ENCODE results near the gene ANK3. TPM values are rescaled to one million over a fixed set of nuclear protein-coding genes. Genes with fewer than 3 reads are reported as not detected.

The ANK3 gene
- total and polyA plus RNA-seq, 2 donors (not counting 3 experiments of a cell fraction or from before 2014, with no cell fraction given): 0.88 to 8.5 TPM

- TF ChIP-seq POLR2A (IDR thresholded peaks at IDR 0.05; ENCODE audit: low read depth, low read length) (no peak), GATA2 (IDR thresholded peaks at IDR 0.05; ENCODE audit: insufficient read depth, insufficient read length, low read depth, low read length) (no peak), EZH2 (IDR thresholded peaks at IDR 0.05; ENCODE audit: borderline replicate concordance, low read depth, low read length, severe bottlenecking) (no peak), FOS (IDR thresholded peaks at IDR 0.05; ENCODE audit: borderline replicate concordance, insufficient read depth, low read length) (no peak), POLR2AphosphoS5 (IDR thresholded peaks at IDR 0.05; ENCODE audit: insufficient read depth, low read depth, low read length) (no peak), JUN (IDR thresholded peaks at IDR 0.05; ENCODE audit: borderline replicate concordance, insufficient read depth, insufficient read length, low read depth) (no peak), MYC (IDR thresholded peaks at IDR 0.05; ENCODE audit: low read depth, low read length) (no peak)
- TF ChIP-seq, protein P1, sequence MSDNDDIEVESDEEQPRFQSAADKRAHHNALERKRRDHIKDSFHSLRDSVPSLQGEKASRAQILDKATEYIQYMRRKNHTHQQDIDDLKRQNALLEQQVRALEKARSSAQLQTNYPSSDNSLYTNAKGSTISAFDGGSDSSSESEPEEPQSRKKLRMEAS (IDR thresholded peaks at IDR 0.05; ENCODE audit: insufficient read depth, insufficient read length): no peak
- TF ChIP-seq, protein P2, sequence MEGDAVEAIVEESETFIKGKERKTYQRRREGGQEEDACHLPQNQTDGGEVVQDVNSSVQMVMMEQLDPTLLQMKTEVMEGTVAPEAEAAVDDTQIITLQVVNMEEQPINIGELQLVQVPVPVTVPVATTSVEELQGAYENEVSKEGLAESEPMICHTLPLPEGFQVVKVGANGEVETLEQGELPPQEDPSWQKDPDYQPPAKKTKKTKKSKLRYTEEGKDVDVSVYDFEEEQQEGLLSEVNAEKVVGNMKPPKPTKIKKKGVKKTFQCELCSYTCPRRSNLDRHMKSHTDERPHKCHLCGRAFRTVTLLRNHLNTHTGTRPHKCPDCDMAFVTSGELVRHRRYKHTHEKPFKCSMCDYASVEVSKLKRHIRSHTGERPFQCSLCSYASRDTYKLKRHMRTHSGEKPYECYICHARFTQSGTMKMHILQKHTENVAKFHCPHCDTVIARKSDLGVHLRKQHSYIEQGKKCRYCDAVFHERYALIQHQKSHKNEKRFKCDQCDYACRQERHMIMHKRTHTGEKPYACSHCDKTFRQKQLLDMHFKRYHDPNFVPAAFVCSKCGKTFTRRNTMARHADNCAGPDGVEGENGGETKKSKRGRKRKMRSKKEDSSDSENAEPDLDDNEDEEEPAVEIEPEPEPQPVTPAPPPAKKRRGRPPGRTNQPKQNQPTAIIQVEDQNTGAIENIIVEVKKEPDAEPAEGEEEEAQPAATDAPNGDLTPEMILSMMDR (IDR thresholded peaks at IDR 0.05; ENCODE audit: extremely low read depth in 1 of 2, insufficient read depth in 1 of 2, low read depth in 1 of 2, low read length in 2 of 2): no peak
- H3K4me1 ChIP-seq (ENCODE audit: control insufficient read depth, extremely low read depth, insufficient read depth, low read length): no peaks in the 10 kb centered on the region
- H3K27me3 ChIP-seq (ENCODE audit: control insufficient read depth in 2 of 2, insufficient read depth in 2 of 2, low read length in 2 of 2): no peaks in the 10 kb centered on the region
- DNase-seq (ENCODE audit: low read depth, low spot score) (no peak), FAIRE-seq (no peak)
- no peak overlapping the region for H2AFZ ChIP-seq (ENCODE audit: low read depth, low read length)
- H3K79me2 ChIP-seq (ENCODE audit: control insufficient read depth, insufficient read depth, low read length): no peaks in the 10 kb centered on the region
- H3K9me1 ChIP-seq (replicated peaks; ENCODE audit: control insufficient read depth, extremely low read depth, insufficient read depth, low read length): no peaks in the 10 kb centered on the region
- CTCF ChIA-PET: interaction anchor here (0.8 to 2.6 kb wide), 6 partner anchors 9 to 409 kb away, joined by 3 to 16 read pairs (median 4); partner anchors contain the start of gene CCDC6
- no peak overlapping the region for H3K4me3 ChIP-seq (replicated peaks in 1 of 3; ENCODE audit: insufficient read depth in 1 of 3, low read depth in 1 of 3, low read length in 3 of 3)
- dilution Hi-C loops (cut with MboI; ENCODE audit: extremely low pct_ligation_motif_present, low sequenced_read_pairs): no loop called here
- H3K36me3 ChIP-seq (ENCODE audit: control insufficient read depth in 2 of 2, extremely low read depth in 1 of 2, insufficient read depth in 2 of 2, low read length in 2 of 2): no peaks in the 10 kb centered on the region
- POLR2A ChIA-PET: no interaction called here
- no peak overlapping the region for H3K27ac ChIP-seq (ENCODE audit: insufficient read depth, low read depth, low read length)
- no peaks in the 10 kb centered on the region for H4K20me1 ChIP-seq (replicated peaks; ENCODE audit: control insufficient read depth, extremely low read depth, insufficient read depth, low read length)
- H3K4me2 ChIP-seq (ENCODE audit: insufficient read depth, low read length): no peak overlapping the region
- no peak overlapping the region for H3K9ac ChIP-seq (replicated peaks; ENCODE audit: extremely low read depth, insufficient read depth, low read length)
- H3K9me3 ChIP-seq (replicated peaks; ENCODE audit: control insufficient read depth, insufficient read depth, low read length): no peaks in the 10 kb centered on the region
- intact Hi-C loops (cut with micrococcal nuclease): loop anchor here (5.0 kb wide), 2 partner anchors 199 to 224 kb away; no protein-coding TSS in a partner anchor
- no TSS peak for BruUV-seq (replicated peaks)
Observed at GRCh38 chr10:60031183-60031582, 358.5 kb downstream of the ANK3 start.
